CD4-positive, alpha-beta T cell treated with Interleukin-17A for 1 hour (primary cell): ENCODE measurements around the gene AKR1C3.
"Not testable (repeated sequence)": the region's sequence is repeated elsewhere in the genome, so short reads cannot be mapped to it uniquely, and the experiment has no call there.

Source experiments
- DNase-seq: peaks from one replicate; pipeline ENCODE4 v3.0.0-alpha.2; 2020

AKR1C3 gene

DNA sequence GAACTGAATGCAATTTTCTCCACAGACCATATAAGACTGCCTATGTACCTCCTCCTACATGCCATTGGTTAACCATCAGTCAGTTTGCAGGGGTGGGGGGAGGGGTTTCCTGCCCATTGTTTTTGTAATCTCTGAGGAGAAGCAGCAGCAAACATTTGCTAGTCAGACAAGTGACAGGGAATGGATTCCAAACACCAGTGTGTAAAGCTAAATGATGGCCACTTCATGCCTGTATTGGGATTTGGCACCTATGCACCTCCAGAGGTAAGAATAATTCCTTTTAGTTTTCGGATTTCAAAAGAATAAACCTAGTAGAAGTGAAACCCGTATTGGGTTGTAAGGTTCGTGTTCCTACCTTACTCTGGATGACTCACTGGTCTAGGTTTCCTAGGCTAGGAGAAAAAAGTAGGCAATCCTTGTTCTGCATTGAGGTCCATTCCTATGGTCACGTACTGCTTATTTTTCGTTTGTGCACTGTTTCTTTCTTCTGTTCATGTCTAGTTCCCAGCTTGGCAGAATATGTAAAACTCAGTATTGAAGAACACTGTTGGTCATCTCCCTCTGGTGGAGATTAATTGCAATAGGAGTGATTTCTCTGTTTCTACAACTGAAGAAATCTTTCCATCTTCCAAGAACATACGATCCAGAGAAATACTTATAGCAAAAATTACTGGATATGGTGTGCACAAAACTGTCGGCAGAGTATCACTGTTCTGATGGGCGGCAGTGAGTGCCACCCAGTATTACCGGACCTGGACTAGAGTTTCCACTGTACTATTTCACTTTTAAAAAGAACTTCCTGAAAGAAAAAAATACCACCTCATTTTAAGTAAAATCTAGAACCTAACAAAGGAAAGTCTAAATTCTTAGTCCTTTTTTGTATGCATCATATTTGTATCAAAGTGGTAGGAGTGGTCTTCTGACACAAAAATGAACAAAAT is at the start of gene AKR1C3:
TSS of gene AKR1C3 (plus strand) at position 150 of the 941 bp plus-strand sequence. CDS start at position 181, 31 bp downstream.
- peak; percentile 39 for DNase-seq

- DNase-seq, result no peak
Observed at GRCh38 chr10:5045095-5045494, 49.1 kb upstream of the AKR1C3 start.

- DNase-seq, result no peak
Observed at GRCh38 chr10:5046410-5046809, 47.8 kb upstream of the AKR1C3 start.

DNA sequence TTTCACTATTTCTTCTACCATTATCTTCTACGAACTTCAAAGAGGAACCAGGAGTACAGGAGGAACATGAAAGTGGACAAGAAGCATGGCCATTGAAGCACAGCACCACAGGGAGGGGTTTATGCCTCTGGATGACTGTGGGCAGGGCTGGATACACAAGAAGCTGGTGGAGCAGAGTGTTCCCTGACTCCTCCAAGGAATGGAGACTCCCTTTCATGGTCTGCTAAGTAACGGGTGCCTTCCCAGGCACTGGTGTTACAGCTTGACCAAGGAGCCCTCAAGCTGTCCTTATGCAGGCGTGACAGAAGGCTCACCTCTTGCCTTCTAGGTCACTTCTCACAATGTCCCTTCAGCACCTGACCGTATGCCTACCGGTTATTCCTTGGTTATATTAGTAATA is 47.2 kb upstream of the AKR1C3 start:
- not testable (repeated sequence) for DNase-seq

- no peak for DNase-seq
Observed at GRCh38 chr10:5047912-5048628, 46.1 kb upstream of the AKR1C3 start.

- DNase-seq, result not testable (repeated sequence)
Observed at GRCh38 chr10:5052951-5053500, 41.2 kb upstream of the AKR1C3 start.

DNA sequence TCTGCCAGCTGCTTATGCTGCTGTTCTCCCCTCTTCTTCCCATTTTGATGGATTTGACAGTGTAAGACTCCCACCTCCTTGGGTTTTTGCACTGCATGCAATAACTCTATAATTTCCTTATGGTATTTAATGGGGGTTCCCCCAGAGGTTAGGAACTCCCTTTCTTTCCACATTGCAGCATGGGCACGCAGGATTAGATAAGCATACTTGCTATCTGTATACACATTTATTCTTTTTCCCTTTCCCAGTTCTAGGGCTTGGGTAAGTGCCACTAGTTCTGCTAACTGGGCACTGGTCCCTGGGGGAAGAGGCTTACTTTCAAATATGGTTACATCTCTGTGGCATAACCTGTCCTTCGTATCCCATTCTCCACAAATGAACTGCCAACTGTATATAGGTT is 39.4 kb upstream of the AKR1C3 start:
- not testable (repeated sequence) for DNase-seq

- not testable (repeated sequence) for DNase-seq
Observed at GRCh38 chr10:5059267-5059666, 34.9 kb upstream of the AKR1C3 start.

DNA sequence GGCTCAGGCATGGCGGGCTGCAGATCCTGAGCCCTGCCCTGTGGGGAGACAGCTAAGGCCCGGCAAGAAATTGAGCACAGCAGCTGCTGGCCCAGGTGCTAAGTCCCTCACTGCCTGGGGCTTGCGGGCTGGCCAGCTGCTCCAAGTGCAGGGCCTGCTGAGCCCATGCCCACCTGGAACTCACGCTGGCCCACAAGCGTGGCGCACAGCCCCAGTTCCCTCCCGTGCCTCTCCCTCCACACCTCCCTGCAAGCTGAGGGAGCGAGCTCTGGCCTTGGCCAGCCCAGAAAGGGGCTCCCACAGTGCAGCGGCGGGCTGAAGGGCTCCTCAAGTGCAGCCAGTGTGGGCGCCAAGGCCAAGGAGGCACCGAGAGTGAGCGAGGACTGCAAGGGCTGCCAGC is 33.4 kb upstream of the AKR1C3 start:
- not testable (repeated sequence) for DNase-seq

DNA sequence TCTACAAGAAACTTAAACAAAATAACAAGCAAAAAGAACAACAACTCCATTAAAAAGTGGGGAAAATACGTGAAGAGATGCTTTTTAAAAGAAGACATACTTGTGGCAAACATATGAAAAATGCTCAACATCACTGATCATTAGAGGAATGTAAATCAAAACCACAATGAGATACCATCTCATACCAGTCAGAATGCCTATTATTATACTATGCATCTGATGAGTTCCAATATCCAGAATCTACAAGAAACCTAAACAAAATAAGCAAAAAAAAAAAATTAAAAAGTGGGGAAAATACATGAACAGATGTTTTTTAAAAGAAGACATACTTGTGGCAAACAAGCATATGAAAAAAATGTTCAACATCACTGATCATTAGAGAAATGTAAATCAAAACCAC is 29.6 kb upstream of the AKR1C3 start:
- no peak for DNase-seq

DNA sequence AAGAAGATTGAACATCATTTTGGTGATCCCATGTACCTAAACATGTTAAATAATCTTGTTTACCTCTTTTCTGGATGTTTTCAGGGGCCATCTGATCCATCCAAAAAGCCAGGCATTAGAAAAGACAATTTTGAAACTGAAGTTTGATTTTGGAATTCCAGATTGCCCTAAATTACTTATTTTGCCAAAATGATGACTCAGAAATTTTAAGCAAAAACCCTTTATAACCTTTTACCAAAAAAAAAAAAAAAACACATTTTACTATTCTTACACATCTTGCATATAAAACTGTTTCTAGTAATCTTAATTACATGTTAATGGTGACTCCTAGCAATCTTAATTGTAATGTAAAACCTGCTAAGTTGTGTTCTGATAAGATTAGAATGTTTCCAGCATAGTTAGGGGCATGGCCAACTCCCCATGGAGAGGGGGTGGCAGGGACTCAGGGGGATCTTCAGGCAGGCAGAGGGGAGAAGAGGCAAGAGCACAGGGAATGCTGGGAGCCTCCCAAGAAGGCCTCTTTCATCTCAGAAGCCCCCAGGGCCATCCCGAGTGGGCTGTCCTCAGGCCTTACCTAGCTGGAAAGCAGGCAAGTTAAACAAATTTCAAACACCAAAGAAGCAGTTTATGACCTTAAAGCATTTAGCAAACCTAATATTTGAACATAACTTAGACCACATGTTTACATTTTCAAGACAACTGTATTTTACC is 25.8 kb upstream of the AKR1C3 start:
- DNase-seq, result no peak

DNA sequence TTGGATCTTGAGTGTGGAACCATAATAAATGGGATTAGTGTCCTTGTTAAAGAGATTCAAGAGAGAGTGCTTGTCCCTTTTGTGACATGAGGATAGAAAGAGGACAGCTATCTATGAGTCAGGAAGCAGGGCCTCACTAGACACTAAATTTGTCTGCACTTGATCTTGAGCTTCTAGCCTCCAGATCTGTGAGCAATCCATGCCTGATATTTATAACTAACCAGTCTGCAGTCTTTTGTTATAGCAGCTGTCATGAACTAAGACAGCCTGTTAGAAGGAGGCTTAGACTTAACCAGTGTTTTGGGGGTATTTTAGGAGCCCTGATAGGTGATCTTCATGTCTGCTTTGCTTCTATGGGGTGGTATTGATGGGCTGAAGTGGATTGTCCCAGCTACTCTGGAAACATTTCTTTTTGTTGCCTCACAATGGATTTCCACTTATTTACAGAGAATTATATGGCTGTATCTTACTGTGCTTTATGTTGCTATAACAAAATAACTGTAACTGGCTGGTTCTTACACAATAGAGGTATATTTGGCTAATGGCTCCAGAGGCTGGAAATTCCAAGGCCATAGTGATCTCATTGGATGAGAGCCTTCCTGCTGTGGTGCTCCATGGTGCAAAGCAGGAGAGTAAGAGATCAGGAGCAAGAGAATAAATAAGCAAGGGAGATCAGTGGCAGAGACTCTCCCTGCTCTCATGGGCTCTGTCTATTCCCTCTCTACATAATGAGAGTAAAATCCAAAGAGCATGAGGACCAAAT is 23.4 kb upstream of the AKR1C3 start:
- DNase-seq, result no peak

DNA sequence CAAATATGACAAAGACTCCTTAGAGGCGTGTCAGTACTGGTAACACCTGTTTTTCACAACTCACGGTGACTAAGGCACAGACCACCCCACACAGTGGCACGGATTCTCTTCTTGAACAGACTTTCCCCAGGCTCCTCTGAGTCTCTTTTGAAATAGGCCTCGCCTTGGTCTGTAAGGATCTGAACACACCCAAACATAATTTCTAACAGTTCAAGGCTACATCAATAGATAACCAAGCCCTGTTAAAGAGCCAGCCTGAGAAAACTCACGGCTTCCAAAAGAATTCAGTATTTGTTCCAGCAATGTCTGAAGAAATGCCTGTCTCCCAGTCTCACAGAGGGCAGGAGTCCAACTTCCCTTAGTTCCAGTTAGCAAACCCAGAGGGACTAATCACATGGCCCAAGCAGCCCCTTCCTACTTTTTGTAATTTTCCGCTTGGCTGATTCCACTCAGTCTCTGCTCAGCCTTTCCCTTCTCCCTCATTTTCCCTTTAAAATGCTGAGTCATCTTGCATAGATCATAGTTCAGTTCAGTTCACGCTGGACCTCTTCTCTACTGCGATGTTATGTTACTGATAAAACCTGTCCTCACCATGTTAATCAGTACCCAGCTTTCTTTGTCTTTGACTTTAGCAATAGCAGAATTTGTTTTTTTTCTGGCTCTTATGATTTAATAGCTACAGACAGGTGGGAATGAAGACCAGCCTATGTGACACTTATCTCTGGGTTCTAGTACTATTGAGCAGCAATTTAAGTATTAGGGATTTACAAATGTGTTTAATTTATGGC is 22.6 kb upstream of the AKR1C3 start:
- DNase-seq, result no peak

GRCh38 chr10:5073659-5074058 is 20.6 kb upstream of the AKR1C3 start:
- no peak for DNase-seq

- no peak for DNase-seq
Observed at GRCh38 chr10:5076615-5077014, 17.6 kb upstream of the AKR1C3 start.

- no peak for DNase-seq
Observed at GRCh38 chr10:5078547-5079180, 15.6 kb upstream of the AKR1C3 start.

DNA sequence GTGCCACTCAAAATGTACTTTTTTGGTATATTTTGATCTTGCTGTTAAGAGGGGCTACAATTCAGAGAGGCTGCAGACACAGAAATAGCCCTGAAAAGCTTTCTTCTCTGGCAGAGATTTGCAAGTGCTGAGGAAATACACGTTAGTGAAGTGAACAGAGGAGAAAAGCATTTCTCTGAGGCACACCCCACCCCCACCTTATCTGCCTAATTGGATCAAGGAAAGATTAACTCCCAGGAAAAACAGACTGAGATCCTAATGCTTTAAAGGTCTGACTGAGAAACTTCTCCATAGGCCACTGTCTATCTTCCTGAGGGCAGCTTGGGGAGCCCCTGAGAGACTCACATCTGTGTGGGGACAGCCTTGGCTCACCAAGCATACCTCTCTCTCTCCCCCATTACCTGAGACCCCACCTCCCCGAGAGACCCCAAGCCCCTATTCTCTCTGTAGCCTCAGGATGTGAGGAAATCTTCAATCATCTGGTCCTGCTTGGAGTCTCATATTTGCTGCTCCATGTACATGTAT is 14.8 kb upstream of the AKR1C3 start:
- no peak for DNase-seq

GRCh38 chr10:5079836-5080235 is 14.4 kb upstream of the AKR1C3 start:
- no peak for DNase-seq

GRCh38 chr10:5081091-5081490 is 13.1 kb upstream of the AKR1C3 start:
- DNase-seq, result no peak

DNA sequence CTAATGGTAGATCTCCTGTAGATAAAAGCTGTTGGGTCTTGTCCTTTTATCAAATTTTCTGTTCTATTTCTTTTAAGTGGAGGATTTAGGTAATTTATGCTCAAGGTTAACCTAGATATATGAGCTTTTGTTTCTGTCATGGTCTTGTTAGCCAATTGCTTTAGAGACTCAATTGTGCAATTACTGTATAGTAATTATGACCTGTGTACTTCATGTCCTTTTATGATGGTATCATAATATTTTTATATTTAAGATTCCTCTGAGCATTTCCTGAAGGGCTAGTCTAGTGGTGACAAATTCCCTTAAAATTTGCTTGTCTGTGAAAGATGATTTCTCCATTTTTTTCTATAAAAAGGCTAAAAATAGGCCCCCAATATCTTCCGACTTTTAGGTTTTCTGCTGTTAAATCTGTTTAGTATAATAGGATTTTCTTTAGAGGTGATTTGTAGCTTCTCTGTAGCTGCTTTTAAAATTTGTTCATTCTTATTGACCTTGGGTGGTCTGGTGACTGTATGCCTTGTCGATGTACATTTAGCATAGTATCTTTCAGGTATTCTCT is 5.4 kb upstream of the AKR1C3 start:
- DNase-seq, result no peak
